Kidney tubule cell (primary cell): ENCODE measurements around the gene PLVAP.
A peak's percentile ranks its signal among the peaks of the same experiment; 100 is the strongest.

Experiments
- DNase-seq: peaks from one replicate; pipeline ENCODE4 v3.0.0-alpha.2; 2018; ENCODE audit warnings: low spot score

Gene PLVAP

GRCh38 chr19:17302391-17303166 lies 74.6 kb downstream of the PLVAP start:
- DNase-seq: peak; percentile 21
